GM19099 (cell line): ENCODE results near the gene PLAC1.

Experiments used
- POLR2A ChIP-seq: IDR thresholded peaks from 3 replicates; pipeline ENCODE4 v1.6.1; 2011; ENCODE audit warnings: low read depth; ENCODE audit not compliant: insufficient read length; ENCODE audit errors: extremely low read depth

PLAC1 gene

DNA sequence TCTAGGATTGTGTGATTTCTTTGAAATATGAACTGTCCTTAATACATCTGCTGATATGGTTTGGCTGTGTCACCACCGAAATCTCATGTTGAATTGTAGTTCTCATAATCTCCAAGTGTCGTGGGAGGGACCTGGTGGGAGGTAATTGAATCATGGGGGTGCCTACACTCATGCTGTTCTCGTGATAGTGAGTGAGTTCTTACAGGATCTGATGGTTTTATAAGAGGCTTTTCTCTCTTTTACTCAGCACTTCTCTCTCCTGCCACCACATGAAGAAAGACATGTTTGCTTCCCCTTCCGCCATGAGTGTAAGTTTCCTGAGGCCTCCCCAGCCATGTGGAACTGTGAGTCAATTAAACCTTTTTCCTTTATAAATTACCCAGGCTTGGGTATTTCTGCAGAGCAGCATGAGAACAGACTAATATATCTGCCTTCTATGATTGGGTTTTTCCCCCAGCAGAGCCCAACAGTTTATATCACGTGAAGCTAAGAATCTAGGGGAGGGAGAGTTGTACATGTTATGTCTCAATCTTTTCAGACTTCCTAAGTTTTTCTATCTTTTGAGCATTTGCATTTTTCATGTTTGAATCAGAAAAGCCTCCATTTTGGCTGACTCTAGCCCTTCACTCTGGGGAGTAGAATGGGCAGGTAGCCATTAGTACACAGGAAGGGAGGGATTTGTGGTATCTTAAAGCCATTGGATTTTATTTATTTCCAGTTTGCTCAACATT is 58.9 kb downstream of the PLAC1 start:
- no peak for TF ChIP-seq POLR2A

DNA sequence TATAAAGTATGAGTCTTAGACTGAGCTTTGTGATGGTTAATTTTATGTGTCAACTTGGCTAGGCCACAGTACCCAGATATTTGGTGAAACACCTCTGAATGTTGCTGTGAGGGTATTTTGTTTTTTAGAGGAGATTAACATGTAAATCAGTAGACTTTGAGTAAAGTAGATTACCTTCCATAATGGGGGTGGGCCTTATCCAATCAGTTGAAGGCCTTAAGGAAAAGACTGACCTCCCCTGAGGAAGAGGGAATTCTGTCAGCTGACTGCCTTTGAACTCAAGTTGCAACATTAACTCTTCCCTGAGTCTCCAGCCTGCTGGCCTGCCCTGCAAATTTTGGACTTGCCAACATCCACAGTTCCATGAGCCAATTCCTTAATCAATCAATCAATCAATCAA is 66.0 kb downstream of the PLAC1 start:
- TF ChIP-seq POLR2A, result no peak

DNA sequence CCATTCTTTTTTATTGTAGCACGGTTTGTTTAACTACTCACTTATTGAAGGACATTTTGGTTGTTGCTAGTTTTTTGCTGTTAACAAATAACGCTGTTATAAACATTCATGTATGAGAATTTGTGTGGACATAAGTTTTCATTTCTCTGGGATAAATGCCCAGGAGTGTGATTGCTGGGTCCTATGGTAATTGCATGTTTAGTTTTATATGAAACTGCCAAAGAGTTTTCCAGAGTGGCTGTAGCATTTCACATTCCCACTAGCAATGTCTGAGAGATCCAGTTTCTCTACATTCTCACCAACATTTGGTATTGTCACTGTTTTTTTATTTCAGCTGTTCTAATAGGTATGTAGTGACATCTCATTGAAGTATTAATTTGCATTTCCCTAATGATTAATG is 66.8 kb downstream of the PLAC1 start:
- no peak for TF ChIP-seq POLR2A

DNA sequence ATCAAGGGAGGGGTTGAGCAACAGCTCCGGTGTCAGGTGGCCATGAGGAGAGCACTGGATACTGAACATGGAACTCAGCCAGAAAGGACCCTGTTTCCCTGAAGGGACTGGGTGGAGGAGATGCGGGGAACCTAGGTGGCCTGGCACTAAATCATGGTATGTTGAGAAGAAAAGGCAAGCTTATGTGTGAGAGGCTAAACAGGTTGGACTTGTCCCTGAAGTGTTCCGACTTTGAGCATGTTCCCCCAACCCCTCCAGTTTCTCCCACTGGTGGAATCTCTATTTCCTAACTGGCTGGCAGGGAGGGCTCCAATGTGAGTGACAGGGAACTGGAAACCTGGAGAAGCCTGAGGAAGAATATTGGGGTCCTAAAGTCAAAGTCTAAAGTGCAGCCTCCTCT is 69.5 kb downstream of the PLAC1 start:
- no peak for TF ChIP-seq POLR2A

DNA sequence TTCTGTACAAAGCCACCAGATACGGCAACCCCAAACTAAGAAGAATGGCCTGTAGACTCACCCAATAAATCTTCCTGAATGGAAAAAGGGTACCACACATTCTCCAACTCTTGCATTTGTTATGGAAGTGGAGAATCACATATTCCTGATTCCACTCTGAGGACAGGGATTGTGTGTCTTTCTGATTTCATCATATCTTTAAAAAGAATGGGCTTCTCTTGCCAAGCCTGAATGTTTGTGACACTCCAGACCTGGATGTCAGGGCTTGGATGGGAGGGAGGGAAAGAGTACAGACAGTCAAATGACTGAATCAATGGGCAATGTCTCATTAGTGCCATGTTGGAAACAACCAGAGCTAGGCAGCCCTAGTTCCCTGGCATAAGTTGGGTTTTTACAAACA is 77.4 kb downstream of the PLAC1 start:
- no peak for TF ChIP-seq POLR2A

DNA sequence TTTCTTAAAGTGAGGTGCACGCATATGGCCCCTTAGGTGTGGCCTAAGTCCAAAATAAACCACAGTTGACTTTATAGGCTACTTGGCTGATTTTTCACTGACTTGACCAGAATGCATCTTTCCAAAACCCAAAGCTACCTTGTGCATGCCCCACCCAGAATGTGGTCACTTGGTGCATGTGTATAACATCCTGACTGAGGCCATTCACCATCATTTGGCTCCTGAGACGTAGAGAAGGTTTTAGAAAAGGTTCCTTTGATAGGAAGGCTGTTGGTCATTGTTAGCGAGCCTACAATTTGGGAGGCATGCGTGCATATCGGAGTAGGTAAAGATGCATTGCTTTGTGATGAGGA is 84.6 kb downstream of the PLAC1 start:
- no peak for TF ChIP-seq POLR2A

DNA sequence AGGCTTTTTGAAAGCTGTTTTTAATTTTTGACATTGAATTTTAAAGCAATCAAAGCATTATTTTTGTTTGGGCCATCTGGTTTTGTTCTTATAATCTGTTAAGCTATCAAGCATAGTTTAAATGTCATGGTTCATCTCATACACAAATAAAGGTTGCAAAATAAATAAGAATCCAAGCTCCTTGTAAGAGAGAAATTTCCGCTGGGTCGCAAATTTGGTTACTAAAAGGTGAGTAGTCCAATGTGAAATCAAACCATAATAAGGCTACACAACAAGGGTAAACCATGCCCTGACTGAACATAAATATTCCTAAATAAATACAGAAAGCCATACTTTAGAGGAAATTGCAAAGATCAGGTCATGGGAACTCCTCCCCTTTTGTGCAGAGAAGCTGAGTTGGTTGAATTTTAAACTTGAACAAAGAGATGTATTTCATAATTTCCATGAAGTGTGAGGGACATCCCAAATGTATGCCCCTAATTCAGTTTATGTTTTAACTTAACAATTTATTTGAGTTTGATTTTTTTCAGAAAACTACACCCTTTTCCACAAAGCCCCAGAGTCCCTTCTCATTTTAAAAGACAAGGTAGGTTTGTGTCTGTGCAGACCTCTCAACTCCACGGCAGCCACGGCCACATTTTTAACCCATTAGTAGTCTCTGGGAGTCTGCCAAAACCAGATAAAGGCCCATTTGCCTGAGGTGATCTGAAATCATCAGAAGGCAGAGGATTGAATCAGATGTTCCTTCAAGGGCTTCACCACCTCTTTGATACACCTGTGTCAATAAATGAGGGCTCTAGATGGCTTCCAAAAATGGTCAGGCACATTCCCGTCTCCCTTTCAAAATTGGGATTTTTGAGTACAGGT is 85.2 kb downstream of the PLAC1 start:
- no peak for TF ChIP-seq POLR2A

DNA sequence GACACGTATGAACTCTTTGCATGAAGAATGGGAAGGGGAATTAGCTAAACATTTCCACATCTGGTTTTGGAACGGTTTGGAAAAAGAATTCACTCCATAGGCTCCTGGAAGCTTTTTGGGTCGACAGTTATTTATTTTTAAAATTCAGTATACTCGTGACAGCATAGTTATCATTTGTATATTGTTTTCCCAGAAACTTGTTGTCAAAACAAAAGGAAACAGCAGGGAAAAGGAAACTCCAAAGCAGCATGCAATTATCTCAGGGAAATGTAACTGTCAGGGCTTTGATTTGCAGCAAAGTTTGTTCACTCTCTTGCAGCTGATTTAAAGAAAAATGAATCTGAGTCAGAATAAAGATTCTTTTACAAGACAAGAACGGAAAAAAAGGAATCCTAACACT is 86.5 kb downstream of the PLAC1 start:
- TF ChIP-seq POLR2A, result no peak

DNA sequence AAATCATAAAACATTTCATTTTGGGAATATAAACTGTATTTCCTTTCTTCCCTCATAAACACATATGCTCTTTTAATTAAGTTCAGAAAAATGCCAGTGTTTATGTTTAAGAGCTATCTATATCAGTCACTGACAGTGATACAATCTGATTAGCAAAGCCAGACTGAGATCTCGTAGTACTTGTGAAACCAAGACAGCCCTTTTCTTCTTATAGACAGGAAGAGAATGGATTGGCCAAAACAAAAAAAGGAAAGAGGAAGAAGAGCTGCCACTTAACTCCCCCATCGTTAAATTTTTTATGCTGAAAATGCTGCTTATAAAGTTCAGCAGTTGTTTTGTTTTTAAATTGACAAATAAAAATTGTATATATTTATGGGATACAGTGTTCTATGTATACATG is 87.4 kb downstream of the PLAC1 start:
- no peak for TF ChIP-seq POLR2A

DNA sequence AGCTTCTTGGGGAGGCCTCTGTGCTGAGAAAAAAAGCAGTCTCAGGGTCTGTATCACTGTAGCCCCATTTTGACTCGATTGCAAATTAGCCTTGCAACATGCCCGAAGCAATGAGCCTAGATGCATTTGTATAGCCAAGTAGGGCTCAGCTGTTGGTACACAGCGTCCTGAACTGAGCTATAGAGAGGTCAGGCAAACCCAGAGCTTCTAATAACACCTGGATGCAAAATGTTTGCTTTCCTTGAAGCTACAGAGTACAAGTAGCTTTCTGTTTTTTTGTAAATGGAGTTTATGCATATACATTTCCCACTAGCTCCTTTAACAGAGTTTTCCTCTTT is 87.8 kb downstream of the PLAC1 start:
- TF ChIP-seq POLR2A, result no peak

DNA sequence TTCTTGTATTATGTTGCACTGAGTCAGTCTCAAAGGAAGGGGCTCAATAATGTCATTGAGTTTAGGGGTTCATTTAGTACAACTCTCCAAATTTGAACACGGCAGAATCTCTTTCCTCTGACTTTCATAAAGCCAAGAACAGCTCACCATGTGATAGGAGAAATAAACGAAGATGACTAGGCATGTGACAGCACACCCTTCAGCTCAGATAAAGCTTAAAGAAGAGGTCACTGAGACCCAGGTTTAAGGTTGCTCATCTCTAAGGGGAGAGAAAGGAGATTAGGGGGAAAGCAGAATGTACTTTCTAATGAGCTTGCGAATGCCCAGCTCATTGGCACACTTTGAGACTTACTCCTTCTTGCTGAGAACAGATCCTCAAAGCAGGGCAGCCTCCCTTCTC is 89.0 kb downstream of the PLAC1 start:
- no peak for TF ChIP-seq POLR2A

DNA sequence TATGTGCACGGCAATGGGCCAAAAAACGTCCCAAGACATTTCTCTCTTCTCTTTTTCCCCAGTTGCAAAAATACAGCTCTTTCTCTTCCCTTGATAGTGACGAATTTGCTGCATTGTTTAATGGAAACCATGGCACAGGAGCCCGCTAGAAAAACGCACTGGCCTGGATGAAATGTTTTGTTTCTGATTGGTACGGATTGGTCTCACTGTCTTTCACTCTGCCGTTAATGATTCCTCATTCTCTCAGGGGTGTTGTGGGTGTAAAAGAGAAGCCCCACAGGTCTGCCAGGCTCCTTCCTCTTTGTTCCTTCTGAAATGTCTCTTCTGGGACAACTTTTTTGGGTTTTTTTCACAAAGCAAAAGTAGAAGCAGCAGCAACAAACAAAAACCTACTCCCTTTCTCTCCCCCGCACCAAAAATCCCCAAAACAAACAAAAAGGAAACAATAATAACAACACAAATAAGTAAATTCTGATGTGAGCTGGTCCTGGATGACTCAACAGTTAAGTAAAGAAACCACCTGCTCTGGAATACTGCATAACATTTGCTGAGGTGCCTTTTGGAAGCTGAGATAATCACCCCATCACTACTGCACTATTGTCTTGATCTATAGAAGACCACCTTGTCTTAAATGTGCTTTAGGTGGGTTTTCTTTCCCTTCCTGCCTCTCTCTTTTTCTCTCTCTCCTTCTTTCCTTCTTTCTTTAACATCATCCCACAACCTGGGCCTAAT is 89.8 kb downstream of the PLAC1 start:
- TF ChIP-seq POLR2A, result no peak

DNA sequence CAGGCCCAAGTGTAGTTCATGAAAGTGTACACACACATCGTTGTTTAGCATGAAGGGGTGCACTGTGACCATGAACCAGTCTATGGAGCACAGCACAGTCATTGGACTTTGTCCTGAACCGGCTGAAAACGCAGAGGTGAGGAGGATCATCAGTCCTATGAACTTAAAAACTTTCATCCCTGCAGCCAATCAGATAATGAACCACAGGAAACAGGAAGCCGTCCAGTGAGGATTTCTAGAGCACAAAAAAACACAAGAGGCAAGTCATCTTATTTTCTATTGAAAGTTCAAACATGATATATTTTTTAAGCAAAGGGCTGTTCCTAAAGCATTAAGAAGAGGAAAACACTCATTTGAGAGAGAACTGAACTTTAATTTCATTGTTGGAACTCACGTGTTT is 91.8 kb downstream of the PLAC1 start:
- no peak for TF ChIP-seq POLR2A

DNA sequence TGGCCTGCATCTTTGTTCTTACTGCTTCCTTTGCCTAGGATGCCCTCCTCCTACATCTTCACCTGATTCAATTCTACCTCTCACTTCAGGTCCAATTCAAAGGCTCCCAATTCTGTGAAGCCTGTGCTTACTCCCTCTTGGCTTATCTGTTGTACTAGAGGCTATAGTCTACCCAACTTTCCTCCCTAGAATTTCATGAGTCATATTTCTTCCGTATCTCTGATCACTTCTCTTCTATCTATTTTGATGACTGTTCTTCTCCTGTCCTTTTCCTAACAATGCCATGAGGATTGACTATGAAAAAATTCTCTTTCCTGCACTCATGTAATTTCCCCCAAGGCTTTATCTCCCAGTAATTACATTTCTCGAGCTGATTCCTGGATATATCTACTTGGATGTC is 96.3 kb downstream of the PLAC1 start:
- no peak for TF ChIP-seq POLR2A

DNA sequence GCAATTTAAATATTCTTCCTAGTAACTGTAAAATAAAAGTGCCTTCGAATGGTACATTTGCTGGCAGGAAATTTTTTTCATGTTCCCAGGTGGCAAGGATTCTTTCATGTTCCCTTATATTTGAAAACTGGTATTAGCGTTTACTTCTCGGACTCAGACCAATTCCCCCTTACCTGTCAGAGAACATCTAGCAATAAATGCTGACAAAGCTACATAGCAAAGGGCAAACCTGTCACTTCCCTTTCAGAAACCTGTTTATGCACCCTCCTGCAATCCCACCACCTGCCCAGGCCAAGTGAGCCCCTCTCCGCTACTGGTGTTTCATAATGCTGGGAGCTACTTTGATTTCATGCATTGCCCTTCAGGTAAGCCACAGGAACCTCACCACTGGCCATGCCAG is 100.1 kb downstream of the PLAC1 start:
- no peak for TF ChIP-seq POLR2A

DNA sequence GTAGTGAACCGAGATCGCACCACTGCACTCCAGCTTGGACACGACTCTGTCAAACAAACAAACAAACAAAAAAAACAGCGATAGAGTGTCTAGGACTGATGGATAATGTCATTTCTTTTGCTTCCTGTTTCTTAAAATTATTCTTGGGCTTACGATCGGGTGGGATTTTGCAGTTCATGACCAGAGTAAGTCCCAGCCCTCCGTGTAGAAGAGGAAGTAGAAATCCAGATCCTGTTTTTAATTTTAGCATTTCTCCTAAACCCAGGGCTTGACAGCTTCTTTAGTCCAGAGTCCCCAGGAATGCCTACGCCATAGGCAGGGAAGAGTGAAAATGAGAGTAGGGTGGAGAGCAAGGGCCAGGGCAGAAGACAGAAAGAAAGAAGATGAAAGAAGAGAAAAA is 104.0 kb downstream of the PLAC1 start:
- TF ChIP-seq POLR2A, result no peak

DNA sequence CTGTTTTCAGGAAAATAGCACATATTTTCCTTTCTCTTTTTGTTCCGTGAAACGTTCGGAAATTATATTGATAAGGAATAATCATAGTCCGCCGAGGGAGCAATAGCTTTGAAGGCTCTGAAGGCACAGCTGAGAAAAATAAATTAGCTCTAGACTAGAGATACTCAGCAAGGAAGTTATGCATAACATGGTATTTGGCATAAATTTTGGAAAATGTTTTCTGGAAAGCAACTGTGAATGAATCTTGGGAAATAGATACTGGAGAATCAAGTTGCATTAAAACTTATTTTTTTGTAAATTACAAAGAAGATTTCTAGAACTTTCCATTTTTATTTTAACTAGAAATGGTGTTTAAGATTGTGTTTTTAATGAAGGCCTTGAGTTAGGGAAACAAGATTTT is 105.9 kb downstream of the PLAC1 start:
- no peak for TF ChIP-seq POLR2A
